ENCODE results near the gene GEMIN8. TPM values are rescaled to one million over a fixed set of nuclear protein-coding genes. Genes with fewer than 3 reads are reported as not detected.

Gene GEMIN8
- total RNA-seq, 2 donors from 2014 or later: 11.3 to 13.0 TPM

Other genes with a start within 250 kb of the GEMIN8 start
- gene GPM6B, start 212.8 kb downstream of the GEMIN8 start, total RNA-seq: not detected